DMS79 (cell line): Measurements from ENCODE around the gene HARBI1.

Experiments
- DNase-seq: peaks from one replicate; lab custom pipeline; 2025; lab: John Stamatoyannopoulos, UW

HARBI1 gene

DNA sequence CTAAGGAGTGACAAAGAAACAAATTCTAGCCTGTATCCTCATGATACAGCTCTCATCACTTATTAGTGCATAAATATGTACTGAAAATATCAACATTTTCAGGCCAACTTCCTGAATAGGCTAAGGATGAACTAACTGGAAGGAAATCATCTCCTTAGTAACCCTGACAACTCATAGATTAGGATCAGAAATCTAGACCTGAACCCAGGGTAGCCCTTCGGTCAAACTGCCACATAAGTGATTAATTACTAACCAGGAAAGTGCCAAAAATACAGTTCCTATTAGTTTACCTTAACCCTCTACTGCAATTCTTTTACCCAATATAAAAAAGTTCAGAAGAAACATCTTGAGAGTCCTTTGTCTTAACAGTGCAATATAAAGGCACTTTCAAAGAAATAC, 63.2 kb downstream of the HARBI1 start:
- no peak for DNase-seq
